CD14-positive monocyte (primary cell): Measurements from ENCODE around the gene LRPPRC. TPM values are rescaled to one million over a fixed set of nuclear protein-coding genes. Genes with fewer than 3 reads are reported as not detected.

Experiments
- DNase-seq, 3 donors: peaks; one replicate each; pipeline ENCODE4 v3.0.0-alpha.2; 2011 to 2022
- H2AFZ ChIP-seq: 2 replicates; pipeline ENCODE4 v1.6.0; 2012; ENCODE audit warnings: mild to moderate bottlenecking, low read depth, low read length, inconsistent platforms; ENCODE audit not compliant: insufficient read depth, poor library complexity, severe bottlenecking
- H3K27ac ChIP-seq, 2 donors: 1 replicate in 1 of 2; 2 replicates in 1 of 2; pipeline ENCODE4 v1.5.1; 2012 to 2013; ENCODE audit warnings: low read length in 2 of 2, control low read depth in 1 of 2, inconsistent platforms in 1 of 2, low read depth in 1 of 2, mild to moderate bottlenecking in 1 of 2
- H3K27me3 ChIP-seq, 2 donors: one replicate each; pipeline versions ENCODE4 v1.6.0 to v1.6.1; 2011 to 2013; ENCODE audit warnings: low read length in 2 of 2; ENCODE audit not compliant: control insufficient read depth in 2 of 2, insufficient read depth in 2 of 2
- H3K36me3 ChIP-seq, 2 donors: replicated peaks in 1 of 2; 1 replicate in 1 of 2; 2 replicates in 1 of 2; pipeline versions ENCODE4 v1.5.1 to v1.6.1; 2012 to 2013; ENCODE audit warnings: low read length in 2 of 2, control low read depth in 1 of 2, inconsistent platforms in 1 of 2, mild to moderate bottlenecking in 1 of 2; ENCODE audit not compliant: insufficient read depth in 2 of 2, control insufficient read depth in 1 of 2
- H3K4me1 ChIP-seq, 2 donors: 1 replicate in 1 of 2; 2 replicates in 1 of 2; pipeline versions ENCODE4 v1.5.1 to v1.6.1; 2012 to 2013; ENCODE audit warnings: low read length in 2 of 2, control low read depth in 1 of 2, inconsistent platforms in 1 of 2, mild to moderate bottlenecking in 1 of 2, moderate library complexity in 1 of 2; ENCODE audit not compliant: insufficient read depth in 2 of 2, control insufficient read depth in 1 of 2
- H3K4me2 ChIP-seq: replicated peaks from 2 replicates; pipeline ENCODE3; 2012; ENCODE audit warnings: low read length, moderate library complexity, mild to moderate bottlenecking; ENCODE audit not compliant: poor library complexity, severe bottlenecking; ENCODE audit errors: extremely low read depth
- H3K4me3 ChIP-seq, 3 experiments: fragments of 200-600 bp in 1 of 3; sonication (generic) in 1 of 3; replicated peaks in 1 of 3; 1 replicate in 2 of 3; 2 replicates in 1 of 3; pipeline ENCODE4 v1.5.1; 2011 to 2013; ENCODE audit warnings: low read length in 3 of 3, mild to moderate bottlenecking in 3 of 3, control low read depth in 2 of 3, low read depth in 2 of 3, inconsistent platforms in 1 of 3, moderate library complexity in 1 of 3
- H3K79me2 ChIP-seq: 2 replicates; pipeline ENCODE4 v1.6.0; 2012; ENCODE audit warnings: mild to moderate bottlenecking, control low read depth, inconsistent platforms, low read length, moderate library complexity; ENCODE audit not compliant: insufficient read depth
- H3K9ac ChIP-seq: 2 replicates; pipeline ENCODE4 v1.6.0; 2017; ENCODE audit warnings: low read length, mild to moderate bottlenecking; ENCODE audit not compliant: insufficient read depth, poor library complexity, severe bottlenecking
- H3K9me3 ChIP-seq, 2 donors: replicated peaks in 1 of 2; 1 replicate in 1 of 2; 2 replicates in 1 of 2; pipeline versions ENCODE4 v1.5.1 to v1.6.1; 2012 to 2013; ENCODE audit warnings: low read length in 2 of 2, control low read depth in 1 of 2; ENCODE audit not compliant: control insufficient read depth in 1 of 2, insufficient read depth in 1 of 2
- H4K20me1 ChIP-seq: 2 replicates; pipeline ENCODE4 v1.6.0; 2012; ENCODE audit warnings: mild to moderate bottlenecking, low read length, control low read depth, moderate library complexity; ENCODE audit not compliant: insufficient read depth
- H3K27ac Mint-ChIP-seq, 7 donors: one replicate each; pipeline ENCODE4 v1.8.0; 2020; ENCODE audit warnings: mild to moderate bottlenecking in 7 of 7, mixed read lengths in 7 of 7, moderate library complexity in 6 of 7, inconsistent platforms in 2 of 7
- H3K27me3 Mint-ChIP-seq, 3 donors: one replicate each; pipeline ENCODE4 v1.8.0; 2021 to 2022; ENCODE audit warnings: low read depth in 3 of 3, mild to moderate bottlenecking in 3 of 3, mixed read lengths in 3 of 3, moderate library complexity in 3 of 3, inconsistent platforms in 1 of 3
- H3K36me3 Mint-ChIP-seq, 2 donors: one replicate each; pipeline ENCODE4 v1.8.0; 2020; ENCODE audit warnings: mixed read lengths in 2 of 2, inconsistent platforms in 1 of 2, mild to moderate bottlenecking in 1 of 2
- H3K4me1 Mint-ChIP-seq: one replicate; pipeline ENCODE4 v1.8.0; 2020; ENCODE audit warnings: mild to moderate bottlenecking, mixed read lengths
- H3K4me3 Mint-ChIP-seq, 2 donors: one replicate each; pipeline ENCODE4 v1.8.0; 2020; ENCODE audit warnings: mild to moderate bottlenecking in 2 of 2, mixed read lengths in 2 of 2, moderate library complexity in 1 of 2
- H3K9me3 Mint-ChIP-seq, 7 donors: one replicate each; pipeline ENCODE4 v1.8.0; 2020 to 2022; ENCODE audit warnings: mixed read lengths in 7 of 7, mild to moderate bottlenecking in 6 of 7, moderate library complexity in 6 of 7, inconsistent platforms in 2 of 7
- WGBS: methylation state at CpG from one replicate; pipeline ENCODE4 v1.1.5; 2013; ENCODE audit warnings: missing lambda C conversion rate; ENCODE audit not compliant: insufficient coverage; 5-methylcytosine and 5-hydroxymethylcytosine counted together
- intact Hi-C, 2 donors: fragments of 100-400 bp; cut with micrococcal nuclease; formaldehyde crosslinking; loops; one replicate each; pipeline versions ENCODE4 v1.15.0 to v1.15.1; 2023
- polyA plus RNA-seq, 3 donors: library from polyadenylated mRNA; depleted of rRNA in 1 of 3; unstranded in 2 of 3; stranded (reverse) in 1 of 3; fragments of 300-500 nt in 2 of 3; fragments of >200 nt in 1 of 3; fragmentation: Illumina TruSeq in 2 of 3; gene quantifications; 1 replicate in 2 of 3; 2 replicates in 1 of 3; pipeline ENCODE4 v1.2.3, GENCODE V29; 2012 to 2021
- TF ChIP-seq, protein P1 (sequence below): fragments of 200-600 bp; IDR thresholded peaks from one replicate; pipeline ENCODE4 v1.8.0; 2022; ENCODE audit warnings: antibody characterized with exemption, mild to moderate bottlenecking

LRPPRC gene
- polyA plus RNA-seq, 3 donors: 15.5 to 25.0 (median 24.8) TPM

DNA sequence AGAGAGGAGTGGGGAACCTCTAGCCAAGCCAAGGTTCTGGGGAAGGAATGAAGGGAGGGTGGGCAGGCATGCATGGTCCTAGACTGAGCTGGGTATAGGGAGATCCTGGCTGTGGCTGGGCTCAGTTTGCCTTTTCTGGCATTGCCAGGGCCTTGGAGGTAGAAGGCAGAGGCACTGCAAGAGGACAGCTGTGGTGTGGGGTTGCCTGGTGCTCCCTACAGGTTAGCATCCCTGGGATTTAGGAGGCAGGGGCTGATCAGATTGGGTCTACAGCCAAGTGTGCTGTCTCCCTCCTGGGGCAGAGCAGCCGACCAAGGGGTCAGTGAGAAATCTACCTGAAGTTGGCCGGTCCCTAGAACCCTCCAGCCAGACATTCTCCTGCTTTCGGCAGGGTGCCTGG lies 141.1 kb downstream of the LRPPRC start:
- Mint-ChIP-seq H3K27me3 (peaks cover 3 to 28% (median 6%) of the 10 kb centered on the region in 3 donors), H3K4me3 (no peak overlapping the region), H3K27ac (no peak overlapping the region), H3K9me3 (peaks cover 0 to 5% (median 0%) of the 10 kb centered on the region in 7 donors), H3K4me1 (no peaks in the 10 kb centered on the region), H3K36me3 (no peaks in the 10 kb centered on the region)
- Histone ChIP-seq H3K4me1 (no peaks in the 10 kb centered on the region), H3K4me2 (no peak overlapping the region), H3K27ac (no peak overlapping the region), H3K9ac (no peak overlapping the region), H3K36me3 (no peaks in the 10 kb centered on the region), H2AFZ (no peak overlapping the region), H4K20me1 (no peaks in the 10 kb centered on the region), H3K27me3 (no peaks in the 10 kb centered on the region), H3K79me2 (no peaks in the 10 kb centered on the region), H3K4me3 (no peak overlapping the region), H3K9me3 (no peaks in the 10 kb centered on the region)
- intact Hi-C loops: no loop called here
- TF ChIP-seq, protein P1, sequence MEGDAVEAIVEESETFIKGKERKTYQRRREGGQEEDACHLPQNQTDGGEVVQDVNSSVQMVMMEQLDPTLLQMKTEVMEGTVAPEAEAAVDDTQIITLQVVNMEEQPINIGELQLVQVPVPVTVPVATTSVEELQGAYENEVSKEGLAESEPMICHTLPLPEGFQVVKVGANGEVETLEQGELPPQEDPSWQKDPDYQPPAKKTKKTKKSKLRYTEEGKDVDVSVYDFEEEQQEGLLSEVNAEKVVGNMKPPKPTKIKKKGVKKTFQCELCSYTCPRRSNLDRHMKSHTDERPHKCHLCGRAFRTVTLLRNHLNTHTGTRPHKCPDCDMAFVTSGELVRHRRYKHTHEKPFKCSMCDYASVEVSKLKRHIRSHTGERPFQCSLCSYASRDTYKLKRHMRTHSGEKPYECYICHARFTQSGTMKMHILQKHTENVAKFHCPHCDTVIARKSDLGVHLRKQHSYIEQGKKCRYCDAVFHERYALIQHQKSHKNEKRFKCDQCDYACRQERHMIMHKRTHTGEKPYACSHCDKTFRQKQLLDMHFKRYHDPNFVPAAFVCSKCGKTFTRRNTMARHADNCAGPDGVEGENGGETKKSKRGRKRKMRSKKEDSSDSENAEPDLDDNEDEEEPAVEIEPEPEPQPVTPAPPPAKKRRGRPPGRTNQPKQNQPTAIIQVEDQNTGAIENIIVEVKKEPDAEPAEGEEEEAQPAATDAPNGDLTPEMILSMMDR: no peak
- DNase-seq: no peak
- 78% methylated on average over 3 of the region's 3 CpGs for WGBS

DNA sequence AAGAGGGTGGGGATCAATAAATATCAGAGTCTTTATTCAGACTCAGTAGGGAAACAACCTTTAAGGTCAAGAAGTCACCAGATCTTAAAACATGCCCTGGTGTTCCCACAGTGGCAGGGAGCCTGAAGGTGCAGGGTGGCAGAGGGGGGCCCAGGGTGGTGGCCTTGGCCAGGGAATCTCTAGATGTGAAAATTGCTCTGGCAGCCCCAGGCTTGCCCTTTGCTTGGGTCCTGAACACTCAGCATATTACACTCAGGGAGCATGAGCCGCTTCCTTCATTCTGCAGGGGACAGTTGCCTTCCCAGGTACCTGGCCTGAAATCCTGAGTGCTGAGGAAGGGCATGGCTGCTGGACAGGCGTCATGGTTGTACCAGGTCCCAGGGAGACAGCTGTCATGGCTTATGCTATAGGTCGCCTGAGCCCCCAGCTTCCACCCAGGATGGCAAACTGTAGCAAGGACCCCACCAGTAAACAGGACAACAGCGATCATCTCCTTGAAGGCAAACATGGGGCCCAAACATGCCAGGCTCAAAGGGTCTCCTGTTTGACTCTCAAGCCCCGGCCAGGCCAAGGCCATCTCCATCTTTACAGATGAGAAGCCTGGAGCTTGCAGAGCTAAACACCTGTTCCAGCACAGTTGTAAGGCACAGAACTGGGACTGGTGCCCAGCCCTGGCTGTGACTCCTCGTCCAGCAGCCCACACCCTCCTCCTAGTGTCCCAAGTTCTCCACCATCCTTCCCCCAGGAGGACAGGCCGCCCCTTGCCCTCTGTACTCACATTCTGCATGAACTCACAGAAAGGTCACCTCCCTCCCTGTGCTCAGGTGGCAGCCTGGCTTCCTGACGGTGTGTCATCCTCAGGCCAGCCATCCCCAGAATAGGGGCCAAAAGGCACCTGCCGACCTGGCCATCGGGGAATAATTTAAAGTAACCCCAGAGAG lies 142.4 kb downstream of the LRPPRC start:
- H3K4me2 ChIP-seq: no peak overlapping the region
- peaks cover 5 to 25% (median 6%) of the 10 kb centered on the region in 3 donors for H3K27me3 Mint-ChIP-seq
- peaks cover 0 to 5% (median 0%) of the 10 kb centered on the region in 7 donors for H3K9me3 Mint-ChIP-seq
- DNase-seq: no peak
- H3K9me3 ChIP-seq: no peaks in the 10 kb centered on the region
- no peaks in the 10 kb centered on the region for H3K79me2 ChIP-seq
- H3K4me1 Mint-ChIP-seq: no peaks in the 10 kb centered on the region
- H3K36me3 ChIP-seq: no peaks in the 10 kb centered on the region
- no peak overlapping the region for H3K4me3 ChIP-seq
- no peak overlapping the region for H3K27ac ChIP-seq
- H2AFZ ChIP-seq: no peak overlapping the region
- H3K27ac Mint-ChIP-seq: no peak overlapping the region
- H3K27me3 ChIP-seq: no peaks in the 10 kb centered on the region
- TF ChIP-seq, protein P1: no peak
- 91% methylated on average over 8 of the region's 10 CpGs for WGBS
- H4K20me1 ChIP-seq: no peaks in the 10 kb centered on the region
- H3K9ac ChIP-seq: no peak overlapping the region
- no peaks in the 10 kb centered on the region for H3K4me1 ChIP-seq
- H3K4me3 Mint-ChIP-seq: no peak overlapping the region
- H3K36me3 Mint-ChIP-seq: no peaks in the 10 kb centered on the region
- intact Hi-C loops: no loop called here
